Activated CD4-positive, alpha-beta T cell treated with anti-CD3 and anti-CD28 coated beads, Interleukin-2, amount 50 U/mL, for 16 hours (primary cell): ENCODE measurements around the gene IFNA17.
"Not testable (repeated sequence)": the region's sequence is repeated elsewhere in the genome, so short reads cannot be mapped to it uniquely, and the experiment has no call there.

Experiments used
- DNase-seq: peaks from one replicate; pipeline ENCODE4 v3.0.0-alpha.2; 2020

The IFNA17 gene

DNA sequence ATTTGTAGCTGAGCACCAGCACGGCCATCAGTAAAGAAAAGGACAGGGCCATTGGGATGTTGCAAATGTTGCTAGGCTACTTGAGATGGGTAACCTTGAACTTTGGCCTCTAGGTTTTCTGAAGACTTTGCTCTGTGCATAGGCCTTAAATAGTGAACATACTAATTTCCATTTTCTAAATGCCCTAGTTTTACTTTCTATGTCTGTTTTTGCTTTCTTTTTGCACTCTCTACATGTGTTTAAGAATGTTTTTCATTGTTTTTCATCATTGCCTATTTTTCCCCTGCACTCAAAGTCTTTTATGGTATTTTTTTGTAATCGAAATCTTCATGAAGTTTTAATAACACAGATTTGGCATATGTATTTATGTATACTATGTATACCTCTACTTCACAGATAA is at the start of gene IFNA17:
Gene IFNA17, minus strand, starts transcription at position 101 of the 400 bp plus-strand sequence. Its CDS starts 49 bp downstream, at position 52.
- no peak for DNase-seq

DNA sequence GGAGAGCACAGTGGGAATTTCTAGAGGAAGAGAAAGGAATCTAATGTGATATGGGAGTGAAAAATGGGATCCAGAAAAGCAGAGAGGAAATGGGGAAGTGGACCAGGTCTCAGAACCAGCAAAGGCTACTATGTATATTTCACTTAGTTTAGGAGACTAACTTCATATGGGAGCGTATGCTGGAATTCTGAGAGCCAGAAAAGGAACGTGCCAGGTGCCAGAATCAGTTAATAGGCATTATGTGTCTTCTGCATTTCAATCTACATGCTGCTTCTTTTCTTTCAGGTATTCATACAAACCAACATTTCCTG is 40.3 kb upstream of the IFNA17 start:
- DNase-seq: no peak

DNA sequence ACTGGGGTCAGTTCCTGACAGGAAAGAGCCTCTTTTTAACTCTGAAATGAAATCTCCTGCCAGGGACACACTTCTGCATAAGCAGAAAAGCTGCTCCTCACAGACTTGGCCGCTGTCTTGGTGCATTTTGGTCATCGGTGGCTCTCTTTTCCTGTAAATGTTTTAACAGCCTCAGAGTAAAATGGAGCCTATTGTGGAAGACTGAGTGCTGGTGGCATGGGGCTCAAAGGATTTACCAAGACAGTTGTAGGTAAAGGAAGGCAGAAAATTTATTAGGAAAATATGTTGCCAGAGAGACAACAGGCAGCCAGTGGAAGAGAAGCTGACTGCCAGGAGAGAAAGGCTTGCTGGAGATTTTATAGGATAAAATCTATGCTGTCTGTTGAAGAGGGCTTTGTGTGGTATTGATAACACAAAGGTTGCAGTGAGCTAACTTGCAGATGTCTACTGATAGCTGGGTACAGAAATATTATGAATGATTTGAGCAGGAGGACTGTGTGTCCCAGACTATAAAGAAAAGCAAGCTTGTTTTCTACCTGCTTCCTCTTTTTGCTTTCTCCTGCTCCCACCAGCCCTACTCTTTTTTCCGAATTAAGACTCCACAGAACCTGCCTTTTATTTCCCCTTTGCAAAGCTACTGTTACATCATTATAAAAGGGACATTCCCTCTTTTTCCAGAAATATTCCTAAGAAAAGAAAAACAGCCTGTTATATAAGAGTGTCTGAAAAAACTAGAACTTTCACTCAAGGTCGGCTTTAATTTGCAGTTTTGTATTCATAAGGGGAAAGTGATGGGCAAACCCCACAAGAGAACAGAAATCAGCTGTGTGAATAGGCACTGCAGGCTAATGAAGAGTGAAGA is 39.7 kb upstream of the IFNA17 start:
- DNase-seq: no peak

DNA sequence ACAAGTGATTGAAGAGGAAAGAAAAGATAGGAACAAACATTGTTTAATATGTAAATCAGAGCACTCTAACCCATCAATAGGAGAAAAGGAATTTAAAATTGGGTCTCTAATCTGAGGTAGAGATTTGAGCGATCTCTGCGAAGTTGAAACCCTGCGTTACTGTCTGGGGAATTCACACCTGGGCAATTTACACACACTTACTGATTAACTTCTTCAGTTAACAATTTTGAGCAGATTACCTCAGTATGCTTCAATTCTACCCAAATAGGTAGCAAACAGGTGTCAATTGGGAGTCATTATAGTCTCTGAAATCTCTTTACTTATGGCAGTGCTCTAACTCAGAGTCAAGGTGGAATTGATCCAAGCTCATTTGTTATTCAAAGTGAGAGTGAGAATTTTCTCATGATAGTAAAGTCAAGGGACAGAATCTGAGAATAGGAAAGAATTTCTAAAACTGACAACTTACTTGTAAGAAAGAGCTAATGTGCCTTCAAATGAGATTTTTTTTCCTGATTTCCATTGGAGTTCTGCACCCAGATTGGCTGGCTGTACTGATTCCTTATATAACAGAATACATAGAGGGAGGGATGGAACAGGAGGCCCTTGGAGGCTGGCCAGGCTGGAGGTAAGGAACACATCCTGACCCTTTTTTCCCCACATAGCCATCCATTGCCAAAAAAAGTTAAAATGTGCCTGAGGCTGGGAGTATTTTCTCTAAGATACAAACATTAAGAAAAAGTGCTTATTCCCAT is 38.9 kb upstream of the IFNA17 start:
- no peak for DNase-seq

DNA sequence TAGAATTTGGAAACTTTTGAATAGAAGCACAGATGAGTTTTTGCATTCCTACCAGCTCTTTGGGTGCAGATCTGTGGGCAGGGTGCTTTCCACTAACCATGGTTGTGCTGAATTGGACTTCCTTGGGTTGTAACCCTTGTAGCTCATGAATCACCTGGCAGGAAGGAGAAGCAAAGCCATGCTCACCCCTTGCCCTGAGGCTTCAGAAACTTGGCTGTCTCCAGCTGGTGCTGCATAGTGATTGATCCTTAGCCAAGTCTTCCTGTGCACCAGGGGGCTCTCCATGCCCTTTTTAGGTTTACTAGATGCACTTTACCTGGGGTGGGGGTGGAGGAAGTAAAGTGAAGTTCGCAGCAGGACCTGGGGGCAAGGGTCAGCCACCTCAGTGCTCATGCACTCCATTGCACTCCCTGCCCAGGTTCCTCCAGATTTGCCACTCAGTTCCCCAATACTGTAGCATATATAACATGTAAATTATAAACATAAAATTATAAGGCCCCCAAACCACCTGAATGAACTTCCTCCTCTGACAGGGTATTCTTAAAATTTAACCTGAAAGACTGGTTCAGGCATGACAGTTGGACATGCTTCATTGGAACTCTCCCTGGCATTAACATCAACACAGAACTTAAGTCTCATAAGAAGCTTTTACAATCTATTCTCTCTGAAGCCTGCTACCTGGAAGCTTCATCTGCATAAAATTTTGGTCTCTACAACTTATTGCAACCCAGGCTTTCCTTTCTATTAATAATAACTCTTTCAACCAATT is 37.6 kb upstream of the IFNA17 start:
- no peak for DNase-seq

DNA sequence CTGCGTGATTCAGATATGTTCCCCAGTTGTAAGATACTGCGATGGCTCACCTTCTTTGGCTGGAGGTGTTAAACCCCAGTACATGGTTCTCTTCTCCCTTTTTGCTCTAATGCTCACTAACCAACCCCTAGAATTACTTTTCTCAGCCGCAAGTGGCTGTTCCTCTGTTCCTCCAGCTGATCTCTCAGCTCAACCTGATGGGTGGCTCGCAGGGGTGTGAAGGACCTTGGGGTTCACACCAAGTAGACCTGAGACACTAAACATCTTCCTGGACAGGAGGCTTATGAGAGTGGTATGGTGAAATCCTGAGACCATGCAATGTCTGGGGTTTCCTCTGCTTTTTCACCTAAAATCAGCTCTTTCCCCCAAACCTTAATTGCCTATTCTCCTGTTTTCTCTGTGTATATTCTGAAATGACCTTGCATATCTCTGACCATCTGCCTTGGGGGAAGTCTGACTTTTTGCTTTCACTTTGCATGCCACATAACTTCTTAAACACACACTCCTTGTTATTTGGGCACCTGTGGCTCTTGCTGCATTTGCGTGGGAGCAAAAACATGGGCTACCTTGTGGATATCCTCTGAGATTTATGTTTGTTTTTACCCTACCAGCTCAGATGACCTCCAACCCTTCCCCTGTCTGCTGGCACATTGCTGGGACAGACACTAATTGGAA is 27.7 kb upstream of the IFNA17 start:
- no peak for DNase-seq

DNA sequence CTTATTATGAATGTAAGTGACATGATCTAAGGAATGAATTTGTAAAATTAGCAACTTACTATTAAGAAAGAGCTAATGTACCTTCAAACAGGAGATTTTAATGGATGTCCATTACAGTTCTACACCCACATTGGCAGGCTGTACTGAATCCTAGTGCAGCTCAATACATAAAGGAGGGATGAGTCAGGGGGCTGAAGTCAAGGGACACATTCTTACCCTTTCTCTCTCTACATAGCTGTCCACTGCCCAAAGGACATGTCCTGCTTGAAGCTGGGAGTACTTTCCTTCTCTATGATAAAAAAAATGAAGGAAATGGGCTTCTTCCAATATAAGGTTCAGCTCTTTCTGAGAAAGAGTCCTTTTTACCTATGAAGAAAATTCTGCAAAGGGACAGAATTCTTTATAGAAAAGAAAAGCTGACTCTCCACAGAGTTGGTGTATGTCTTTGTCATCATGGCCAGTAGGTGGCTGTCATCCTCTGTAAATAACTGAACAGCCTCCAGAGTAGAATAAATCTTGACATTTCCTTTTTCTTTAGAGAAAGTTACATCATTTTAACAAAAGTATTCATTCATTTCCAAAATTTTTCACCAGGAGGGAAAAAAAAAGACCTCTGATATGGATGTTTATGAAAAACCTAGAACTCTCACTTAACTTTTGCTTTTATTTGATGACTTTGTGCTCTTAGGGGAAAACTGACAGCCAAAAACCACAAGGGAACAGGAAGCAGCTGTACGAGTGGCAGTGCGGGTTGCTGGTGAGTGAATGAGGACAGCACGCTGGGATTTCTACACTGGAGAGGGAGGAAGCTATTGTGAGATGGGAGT is 24.9 kb upstream of the IFNA17 start:
- DNase-seq: peak; percentile 6

DNA sequence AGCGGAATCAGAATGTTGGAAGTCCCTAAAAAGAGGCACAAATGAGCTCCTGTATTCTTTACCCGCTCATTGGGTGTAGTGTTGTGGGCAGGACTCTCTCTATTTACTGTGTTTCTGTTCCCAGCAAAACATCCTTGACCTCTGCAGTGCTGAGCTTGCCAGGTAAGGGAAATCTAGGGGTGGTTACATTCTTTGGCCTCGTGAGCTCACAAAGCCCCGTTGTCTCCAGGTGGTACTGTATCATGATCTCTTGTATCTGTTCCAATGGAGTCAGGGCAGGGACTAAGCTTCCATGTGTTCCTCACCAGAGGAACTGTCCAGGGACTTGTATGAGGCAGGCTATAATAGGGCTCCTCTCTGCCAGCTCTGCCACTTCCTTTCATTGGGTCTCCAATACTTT is 23.6 kb upstream of the IFNA17 start:
- DNase-seq: no peak

DNA sequence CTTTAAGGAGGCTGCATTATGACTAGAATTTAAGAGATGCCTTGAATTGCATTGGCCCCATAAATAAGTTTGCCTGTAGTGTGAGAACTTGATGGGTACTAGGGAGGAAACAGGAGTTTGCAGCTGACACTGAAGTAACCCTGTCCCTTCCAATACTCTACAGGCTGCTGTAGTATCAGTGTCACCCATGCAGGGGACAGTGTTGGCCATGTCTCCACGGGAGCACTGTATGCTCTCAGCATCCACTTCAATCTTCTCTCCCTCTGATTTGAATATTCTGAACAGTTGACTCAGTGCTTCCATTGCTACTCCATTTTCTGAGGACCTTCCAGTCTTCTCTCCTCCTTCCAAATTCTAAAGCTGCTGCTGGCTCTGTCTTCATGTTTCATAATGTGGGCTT is 23.2 kb upstream of the IFNA17 start:
- DNase-seq: no peak

DNA sequence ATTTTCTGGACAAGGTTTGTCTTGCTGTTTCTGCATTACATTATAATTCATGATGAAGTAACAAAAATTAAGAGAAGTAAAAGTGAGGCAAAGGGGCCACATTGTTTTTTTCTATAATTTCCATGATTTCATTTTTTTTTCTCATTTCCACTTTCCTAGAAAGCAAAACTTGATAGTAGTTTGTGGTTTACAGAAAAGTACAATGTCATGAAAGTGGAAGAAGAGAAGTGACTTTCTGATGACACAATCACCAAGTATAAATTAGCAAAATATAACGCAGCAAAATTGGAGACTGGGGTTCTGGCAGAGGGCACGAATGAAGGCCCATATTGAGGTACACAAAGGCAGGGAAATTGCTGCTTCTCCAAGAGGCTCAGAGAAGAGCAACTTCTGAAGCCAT is 16.8 kb upstream of the IFNA17 start:
- DNase-seq: no peak

DNA sequence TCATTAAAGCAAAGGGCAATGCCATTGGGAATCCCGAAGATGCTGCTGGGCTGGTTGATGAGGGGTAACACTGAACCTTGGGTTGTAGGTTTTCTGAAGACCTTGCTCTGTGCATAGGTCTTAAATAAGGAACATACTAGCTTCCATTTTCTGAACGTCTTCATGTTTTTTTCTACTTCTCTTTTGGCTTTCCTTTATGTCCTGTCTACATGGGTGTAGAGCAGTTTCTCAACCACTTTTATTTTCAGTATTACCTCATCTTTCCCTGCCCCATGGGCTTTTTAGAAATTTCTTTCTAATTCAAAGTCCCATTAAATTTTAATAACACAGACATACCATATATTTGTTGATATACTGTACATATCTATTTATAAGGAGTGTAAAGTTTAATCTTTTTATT is 11.9 kb upstream of the IFNA17 start, which contains the start of gene IFNA14:
Gene IFNA14, minus strand, starts transcription at position 95 of the 400 bp plus-strand sequence. Its CDS starts 70 bp downstream, at position 25.
- DNase-seq: no peak

DNA sequence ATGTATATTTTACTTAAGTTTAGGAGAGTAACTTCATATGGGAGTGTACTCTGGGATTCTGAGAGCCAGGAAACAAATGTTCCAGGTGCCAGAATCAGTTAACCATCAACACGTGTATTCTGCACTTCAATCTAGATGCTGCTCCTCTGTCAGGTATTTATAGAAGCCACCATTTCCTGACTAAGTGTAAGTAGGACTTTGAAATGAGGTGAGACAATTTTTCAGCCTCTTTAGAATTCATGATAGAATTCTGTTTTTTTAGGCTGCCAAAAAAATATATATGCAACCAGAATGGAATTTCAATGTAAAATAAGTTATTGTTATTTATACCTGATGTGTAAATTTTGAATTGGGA is 8.3 kb upstream of the IFNA17 start:
- DNase-seq: not testable (repeated sequence)

DNA sequence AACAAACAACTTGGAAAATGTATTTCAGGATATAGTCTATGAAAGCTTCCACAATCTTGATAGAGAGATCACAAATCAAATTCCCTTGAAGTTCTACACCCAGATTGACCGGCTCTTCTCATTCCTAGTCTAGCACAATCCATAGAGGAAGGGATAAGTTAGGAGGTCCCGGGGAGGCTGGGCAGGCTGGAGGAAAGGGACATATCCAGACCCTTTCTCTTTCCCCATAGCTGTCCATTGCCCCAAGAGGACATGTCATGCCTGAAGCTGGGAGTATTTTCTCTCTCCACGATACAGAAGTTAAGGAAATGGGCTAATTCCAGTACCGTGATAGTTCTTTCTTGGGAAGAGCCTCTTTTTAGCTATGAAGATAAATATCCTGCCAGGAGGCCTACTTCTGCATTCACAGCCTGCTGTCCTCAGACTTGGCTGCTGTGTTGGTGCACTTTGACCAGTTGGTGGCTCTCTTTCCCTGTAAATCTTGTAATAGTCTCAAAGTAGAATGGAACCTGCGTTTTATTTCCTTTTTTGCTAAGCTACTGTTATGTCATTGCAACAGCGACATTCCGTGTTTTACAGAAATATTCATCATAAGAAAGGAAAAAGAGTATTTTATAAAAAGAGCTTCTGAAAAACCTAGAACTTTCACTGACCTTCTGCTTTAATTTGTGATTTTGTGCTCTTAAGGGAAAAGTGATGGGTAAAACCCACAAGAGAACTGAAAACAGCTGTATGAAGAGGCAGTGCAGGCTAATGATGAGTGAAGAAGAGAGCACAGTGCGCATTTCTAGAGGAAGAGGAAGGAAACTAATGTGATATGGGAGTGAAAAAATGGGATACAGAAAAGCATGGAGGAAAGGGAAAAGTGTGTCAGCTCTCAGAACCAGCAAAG is 7.7 kb upstream of the IFNA17 start:
- peak; percentile 50 for DNase-seq

DNA sequence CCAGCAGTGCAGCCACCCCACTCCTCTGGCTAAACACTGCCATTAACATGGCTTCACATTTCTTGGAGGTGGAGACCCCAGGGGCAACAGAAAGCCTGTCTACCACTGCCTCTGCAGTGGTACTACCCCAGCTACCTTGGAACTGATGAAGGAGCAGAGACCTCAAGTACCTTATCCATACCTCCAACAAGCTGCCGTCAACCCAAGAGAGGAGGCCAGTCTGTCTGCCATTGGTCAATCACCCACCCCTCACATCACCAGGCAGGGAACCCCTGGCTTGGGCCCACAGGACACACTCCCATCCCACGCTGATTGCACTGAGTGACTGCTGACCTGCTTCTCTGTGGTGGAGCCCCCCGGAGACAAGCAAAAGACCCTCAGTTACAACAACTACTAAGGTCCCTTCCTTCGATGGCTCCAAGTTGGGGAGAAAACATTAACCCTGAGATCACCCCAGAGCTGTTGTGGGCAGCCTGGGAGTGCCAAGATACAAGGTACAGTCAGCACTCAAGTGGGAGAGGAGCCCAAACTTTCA is 6.2 kb upstream of the IFNA17 start:
- DNase-seq: no peak

DNA sequence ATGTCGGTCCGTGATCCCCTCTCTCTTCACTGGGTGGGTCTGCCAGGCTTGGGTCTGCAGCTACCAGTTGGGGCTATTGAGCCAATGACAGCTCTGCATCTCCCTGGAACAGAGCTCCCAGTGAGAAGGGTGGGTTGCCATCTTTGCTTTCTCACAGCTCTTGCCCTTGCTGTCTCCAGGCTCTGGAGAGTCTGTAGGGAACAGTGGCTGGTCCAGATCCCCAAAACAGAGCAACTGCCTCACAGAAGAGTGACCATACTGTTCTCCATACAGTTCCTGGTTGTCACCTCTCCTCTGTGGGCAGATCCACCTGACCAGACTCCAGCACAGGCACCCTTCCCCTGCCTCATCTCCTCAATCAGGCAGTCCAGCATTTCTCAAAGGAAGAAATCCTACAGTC is 5.2 kb upstream of the IFNA17 start:
- no peak for DNase-seq

DNA sequence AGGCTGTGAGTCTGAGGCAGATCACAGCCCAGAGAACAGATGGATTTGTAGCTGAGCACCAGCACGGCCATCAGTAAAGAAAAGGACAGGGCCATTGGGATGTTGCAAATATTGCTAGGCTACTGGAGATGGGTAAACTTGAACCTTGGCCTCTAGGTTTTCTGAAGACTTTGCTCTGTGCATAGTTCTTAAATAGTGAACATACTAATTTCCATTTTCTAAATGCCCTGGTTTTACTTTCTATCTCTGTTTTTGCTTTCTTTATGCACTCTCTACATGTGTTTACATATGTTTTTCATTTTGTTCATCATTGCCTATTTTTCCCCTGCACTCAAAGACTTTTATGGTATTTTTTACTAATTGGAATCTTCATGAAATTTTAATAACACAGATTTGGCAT is 10.8 kb downstream of the IFNA17 start, which contains the start of gene IFNA16:
Gene IFNA16, minus strand, starts transcription at position 101 of the 400 bp plus-strand sequence. Its CDS starts 6 bp downstream, at position 95.
- DNase-seq: not testable (repeated sequence)

DNA sequence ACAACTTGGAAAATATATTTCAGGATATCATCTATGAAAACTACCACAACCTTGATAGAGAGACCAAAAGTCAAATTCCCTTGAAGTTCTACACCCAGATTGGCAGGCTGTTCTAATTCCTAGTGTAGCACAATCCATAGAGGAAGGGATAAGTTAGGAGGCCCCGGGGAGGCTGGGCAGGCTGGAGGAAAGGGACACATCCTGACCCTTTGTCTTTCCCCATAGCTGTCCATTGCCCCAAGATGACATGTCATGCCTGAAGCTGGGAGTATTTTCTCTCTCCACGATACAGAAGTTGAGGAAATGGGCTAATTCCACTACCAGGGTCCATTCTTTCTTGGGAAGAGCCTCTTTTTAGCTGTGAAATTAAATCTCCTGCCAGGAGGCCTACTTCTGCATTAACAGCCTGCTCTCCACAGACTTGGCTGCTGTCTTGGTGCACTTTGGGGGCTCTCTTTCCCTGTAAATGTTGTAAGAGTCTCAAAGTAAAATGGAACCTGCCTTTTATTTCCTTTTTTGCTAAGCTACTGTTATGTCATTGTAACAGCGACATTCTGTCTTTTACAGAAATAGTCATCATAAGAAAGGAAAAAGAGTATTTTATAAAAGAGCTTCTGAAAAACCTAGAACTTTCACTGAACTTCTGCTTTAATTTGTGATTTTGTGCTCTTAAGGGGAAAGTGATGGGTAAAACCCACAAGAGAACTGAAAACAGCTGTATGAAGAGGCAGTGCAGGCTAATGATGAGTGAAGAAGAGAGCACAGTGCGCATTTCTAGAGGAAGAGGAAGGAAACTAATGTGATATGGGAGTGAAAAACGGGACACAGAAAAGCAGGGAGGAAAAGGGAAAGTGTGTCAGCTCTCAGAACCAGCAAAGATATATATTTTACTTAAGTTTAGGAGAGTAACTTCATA is 14.4 kb downstream of the IFNA17 start:
- not testable (repeated sequence) for DNase-seq

DNA sequence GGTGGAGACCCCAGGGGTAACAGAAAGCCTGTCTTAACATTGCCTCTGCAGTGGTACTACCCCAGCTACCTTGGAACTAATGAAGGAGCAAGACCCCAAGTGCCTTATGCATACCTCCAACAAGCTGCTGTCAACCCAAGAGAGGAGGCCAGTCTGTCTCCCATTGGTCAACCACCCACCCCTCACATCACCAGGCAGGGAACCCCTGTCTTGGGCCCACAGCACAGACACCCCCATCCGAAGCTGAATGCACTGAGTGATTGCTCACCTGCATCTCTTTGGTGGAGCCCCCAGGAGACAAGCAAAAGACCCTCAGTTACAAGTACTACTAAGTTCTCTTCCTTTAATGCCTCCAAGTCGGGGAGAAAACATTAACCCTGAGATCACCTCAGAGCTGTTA is 15.9 kb downstream of the IFNA17 start:
- DNase-seq: not testable (repeated sequence)

DNA sequence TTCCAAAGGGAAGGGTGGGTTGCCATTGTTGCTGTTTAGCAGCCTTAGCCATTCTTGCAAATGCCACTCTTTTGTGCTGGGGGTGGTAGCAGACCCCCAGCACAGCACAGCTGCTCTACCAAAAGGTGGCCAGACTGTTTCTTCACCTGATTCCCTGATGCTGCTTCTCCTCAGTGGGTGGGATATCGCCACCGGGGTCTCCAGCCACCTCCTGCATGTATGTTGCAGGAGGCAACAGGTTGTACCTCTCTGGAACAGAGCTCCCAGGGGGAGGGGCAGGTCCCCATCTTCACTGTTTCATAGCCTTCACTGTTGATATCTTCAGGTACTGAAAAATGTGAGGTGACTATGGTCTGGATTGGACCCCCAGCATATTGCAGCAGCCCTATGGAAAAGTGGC is 17.2 kb downstream of the IFNA17 start:
- not testable (repeated sequence) for DNase-seq
